ENCODE measurements around the gene KCNH5. TPM values are rescaled to one million over a fixed set of nuclear protein-coding genes. Genes with fewer than 3 reads are reported as not detected.

The KCNH5 gene
- total RNA-seq, 2 experiments from 2014 or later, result not detected

GRCh38 chr14:63027719-63028118 is 17.5 kb downstream of the KCNH5 start:
- H3K4me3 Mint-ChIP-seq, result no peak overlapping the region
- ATAC-seq (ENCODE audit: poor library complexity), result no peak
- Histone ChIP-seq H3K27me3 (ENCODE audit: control insufficient read depth in 1 of 2, insufficient read depth in 2 of 2, low read length in 2 of 2) (no peaks in the 10 kb centered on the region), H3K4me3 (ENCODE audit: low read length) (no peak overlapping the region), H3K9me3 (ENCODE audit: control insufficient read depth in 1 of 2, insufficient read depth in 1 of 2, low read length in 2 of 2) (peaks cover 0 to 2% of the 10 kb centered on the region in 2 experiments), H3K4me1 (ENCODE audit: insufficient read depth, low read length) (no peaks in the 10 kb centered on the region), H3K36me3 (ENCODE audit: insufficient read depth, low read length) (no peaks in the 10 kb centered on the region), H3K27ac (ENCODE audit: low read depth in 1 of 2, low read length in 2 of 2) (no peak overlapping the region)
- no peaks in the 10 kb centered on the region for H3K4me1 Mint-ChIP-seq (ENCODE audit: low read depth)
- H3K27ac Mint-ChIP-seq, result no peak overlapping the region
- H3K36me3 Mint-ChIP-seq (ENCODE audit: low read depth), result no peaks in the 10 kb centered on the region
- intact Hi-C loops (cut with DNase I, micrococcal nuclease), result no loop called here
- ChIA-PET POLR2A (no interaction called here), CTCF (no interaction called here)
- peaks cover 1% of the 10 kb centered on the region for H3K27me3 Mint-ChIP-seq
- TF ChIP-seq CTCF (IDR thresholded peaks at IDR 0.05), result no peak
- H3K9me3 Mint-ChIP-seq, result no peaks in the 10 kb centered on the region
- DNase-seq, result no peak

- Mint-ChIP-seq H3K27ac (no peak overlapping the region), H3K9me3 (no peaks in the 10 kb centered on the region), H3K4me1 (ENCODE audit: low read depth) (no peaks in the 10 kb centered on the region), H3K36me3 (ENCODE audit: low read depth) (no peaks in the 10 kb centered on the region), H3K27me3 (no peaks in the 10 kb centered on the region), H3K4me3 (no peak overlapping the region)
- no peak overlapping the region for H3K27ac ChIP-seq (ENCODE audit: low read depth in 1 of 2, low read length in 2 of 2)
- ATAC-seq (ENCODE audit: poor library complexity) (no peak), DNase-seq (no peak)
- H3K9me3 ChIP-seq (ENCODE audit: control insufficient read depth in 1 of 2, insufficient read depth in 1 of 2, low read length in 2 of 2), result peaks cover 0 to 3% of the 10 kb centered on the region in 2 experiments
- no peaks in the 10 kb centered on the region for H3K4me1 ChIP-seq (ENCODE audit: insufficient read depth, low read length)
- POLR2A ChIA-PET, result no interaction called here
- no peak for TF ChIP-seq CTCF (IDR thresholded peaks at IDR 0.05)
- intact Hi-C loops (cut with DNase I, micrococcal nuclease), result no loop called here
- CTCF ChIA-PET, result no interaction called here
- H3K36me3 ChIP-seq (ENCODE audit: insufficient read depth, low read length), result no peaks in the 10 kb centered on the region
- H3K4me3 ChIP-seq (ENCODE audit: low read length), result no peak overlapping the region
- no peaks in the 10 kb centered on the region for H3K27me3 ChIP-seq (ENCODE audit: control insufficient read depth in 1 of 2, insufficient read depth in 2 of 2, low read length in 2 of 2)
Measured at GRCh38 chr14:63026491-63026890, 18.8 kb downstream of the KCNH5 start.

GRCh38 chr14:63014621-63015020 is 30.6 kb downstream of the KCNH5 start:
- H3K4me1 ChIP-seq (ENCODE audit: insufficient read depth, low read length), result no peaks in the 10 kb centered on the region
- no peak overlapping the region for H3K4me3 ChIP-seq (ENCODE audit: low read length)
- H3K4me1 Mint-ChIP-seq (ENCODE audit: low read depth), result no peaks in the 10 kb centered on the region
- H3K36me3 Mint-ChIP-seq (ENCODE audit: low read depth), result no peaks in the 10 kb centered on the region
- H3K9me3 Mint-ChIP-seq, result no peaks in the 10 kb centered on the region
- H3K9me3 ChIP-seq (ENCODE audit: control insufficient read depth in 1 of 2, insufficient read depth in 1 of 2, low read length in 2 of 2), result no peaks in the 10 kb centered on the region
- no peak overlapping the region for H3K27ac Mint-ChIP-seq
- no peak overlapping the region for H3K4me3 Mint-ChIP-seq
- no peak for ATAC-seq (ENCODE audit: poor library complexity)
- intact Hi-C loops (cut with DNase I, micrococcal nuclease), result no loop called here
- H3K27me3 ChIP-seq (ENCODE audit: control insufficient read depth in 1 of 2, insufficient read depth in 2 of 2, low read length in 2 of 2), result no peaks in the 10 kb centered on the region
- no peak for DNase-seq
- H3K27ac ChIP-seq (ENCODE audit: low read depth in 1 of 2, low read length in 2 of 2), result no peak overlapping the region
- no peaks in the 10 kb centered on the region for H3K36me3 ChIP-seq (ENCODE audit: insufficient read depth, low read length)
- POLR2A ChIA-PET, result no interaction called here
- TF ChIP-seq CTCF (IDR thresholded peaks at IDR 0.05), result no peak
- CTCF ChIA-PET, result no interaction called here
- H3K27me3 Mint-ChIP-seq, result peaks cover 3% of the 10 kb centered on the region
